ENCODE results near the gene DLG2.

DLG2 gene

DNA sequence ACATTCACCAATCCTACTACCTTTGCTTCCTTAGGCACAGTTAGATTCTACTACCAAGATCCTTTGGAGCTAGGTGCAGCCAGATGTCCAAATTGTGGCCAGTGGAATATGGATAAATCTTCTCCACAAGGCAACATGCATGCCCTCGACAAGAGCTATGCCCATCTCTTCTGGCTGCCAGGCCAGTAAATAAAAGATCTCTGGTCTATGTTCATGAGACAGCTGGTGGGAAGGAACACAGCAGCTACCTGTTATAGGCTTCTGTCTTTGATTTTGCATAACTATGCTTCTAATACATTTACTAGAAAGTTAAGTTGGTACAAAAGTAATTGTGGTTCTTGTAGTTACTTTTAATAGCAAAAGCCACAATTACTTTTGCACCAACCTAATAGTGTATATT lies 182.7 kb downstream of the DLG2 start:
- no peak overlapping the region for H3K4me3 ChIP-seq (ENCODE audit: low read length)
- DNase-seq (ENCODE audit: low read depth), result no peak
- TF ChIP-seq CTCF (conservative IDR thresholded peaks at IDR 0.05; ENCODE audit: low read depth, low read length), result no peak

GRCh38 chr11:85440273-85440672 lies 186.9 kb downstream of the DLG2 start:
- no peak for TF ChIP-seq CTCF (conservative IDR thresholded peaks at IDR 0.05; ENCODE audit: low read depth, low read length)
- no peak for DNase-seq (ENCODE audit: low read depth)
- no peak overlapping the region for H3K4me3 ChIP-seq (ENCODE audit: low read length)

GRCh38 chr11:85438328-85438727 lies 188.8 kb downstream of the DLG2 start:
- DNase-seq (ENCODE audit: low read depth), result no peak
- no peak for TF ChIP-seq CTCF (conservative IDR thresholded peaks at IDR 0.05; ENCODE audit: low read depth, low read length)
- H3K4me3 ChIP-seq (ENCODE audit: low read length), result no peak overlapping the region

GRCh38 chr11:85431319-85431718 lies 195.8 kb downstream of the DLG2 start:
- no peak overlapping the region for H3K4me3 ChIP-seq (ENCODE audit: low read length)
- no peak for DNase-seq (ENCODE audit: low read depth)
- no peak for TF ChIP-seq CTCF (conservative IDR thresholded peaks at IDR 0.05; ENCODE audit: low read depth, low read length)

DNA sequence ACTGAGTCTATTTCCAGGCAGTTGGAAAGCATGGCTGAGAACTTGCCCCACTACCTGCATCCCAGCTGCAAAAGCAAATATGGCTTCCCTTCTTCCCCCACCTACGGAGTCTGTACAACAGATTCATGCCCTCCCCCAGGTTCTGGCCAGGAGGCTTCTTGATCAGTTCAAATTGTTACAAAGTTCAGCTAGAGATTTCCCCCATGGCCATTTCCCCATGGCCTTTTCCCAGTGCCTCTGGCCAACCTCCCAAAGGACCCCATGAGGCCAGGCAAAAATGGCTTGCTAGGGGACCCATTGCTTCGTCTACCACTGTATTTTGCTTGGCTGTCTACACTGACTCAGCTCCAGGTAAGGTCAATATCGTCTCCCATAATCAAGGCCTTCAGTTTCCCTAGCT lies 203.3 kb downstream of the DLG2 start:
- no peak for TF ChIP-seq CTCF (conservative IDR thresholded peaks at IDR 0.05; ENCODE audit: low read depth, low read length)
- no peak overlapping the region for H3K4me3 ChIP-seq (ENCODE audit: low read length)
- no peak for DNase-seq (ENCODE audit: low read depth)

- TF ChIP-seq CTCF (conservative IDR thresholded peaks at IDR 0.05; ENCODE audit: low read depth, low read length), result no peak
- DNase-seq (ENCODE audit: low read depth), result no peak
- H3K4me3 ChIP-seq (ENCODE audit: low read length), result no peak overlapping the region
Observed at GRCh38 chr11:85423316-85423715, 203.8 kb downstream of the DLG2 start.

GRCh38 chr11:85414175-85414574 lies 213.0 kb downstream of the DLG2 start:
- no peak for TF ChIP-seq CTCF (conservative IDR thresholded peaks at IDR 0.05; ENCODE audit: low read depth, low read length)
- no peak overlapping the region for H3K4me3 ChIP-seq (ENCODE audit: low read length)
- DNase-seq (ENCODE audit: low read depth), result no peak
